T47D (cell line): ENCODE measurements around the gene TC2N.
"Not testable (repeated sequence)": the region's sequence is repeated elsewhere in the genome, so short reads cannot be mapped to it uniquely, and the experiment has no call there.

Experiments used
- DNase-seq, 2 experiments: peaks; one replicate each; pipeline versions ENCODE4 v3.0.0 to v3.0.0-alpha.2; 2011 to 2012; ENCODE audit warnings: low read depth in 1 of 2, low spot score in 1 of 2
- JUND ChIP-seq: IDR thresholded peaks from 2 replicates; pipeline ENCODE4 v1.6.1; 2012; ENCODE audit warnings: low read depth
- in situ Hi-C: cut with HindIII; loops from 2 replicates; pipeline ENCODE4 v1.10.0; 2016; ENCODE audit warnings: low sequenced_read_pairs, low pct_unique_long_range_greater_than_20kb

TC2N gene

GRCh38 chr14:91745344-91745743 is 122.0 kb downstream of the TC2N start:
- in situ Hi-C loops, result no loop called here
- no peak for DNase-seq
- no peak for TF ChIP-seq JUND

- DNase-seq, result peak in 1 of 2 experiments; percentile 68
- in situ Hi-C loops, result no loop called here
- no peak for TF ChIP-seq JUND
Observed at GRCh38 chr14:91744068-91744480, 123.3 kb downstream of the TC2N start.

GRCh38 chr14:91743305-91743653 is 124.1 kb downstream of the TC2N start:
- in situ Hi-C loops, result no loop called here
- no peak for TF ChIP-seq JUND
- no peak for DNase-seq

GRCh38 chr14:91742621-91743304 is 124.6 kb downstream of the TC2N start:
- no peak for TF ChIP-seq JUND
- DNase-seq, result no peak
- in situ Hi-C loops, result no loop called here

GRCh38 chr14:91739867-91740266 is 127.5 kb downstream of the TC2N start:
- in situ Hi-C loops, DNase-seq: not testable (repeated sequence)

- DNase-seq, result no peak
- in situ Hi-C loops, result no loop called here
- TF ChIP-seq JUND, result no peak
Observed at GRCh38 chr14:91737619-91738018, 129.7 kb downstream of the TC2N start.

- TF ChIP-seq JUND, result no peak
- in situ Hi-C loops, result no loop called here
- no peak for DNase-seq
Observed at GRCh38 chr14:91732859-91733477, 134.4 kb downstream of the TC2N start.

GRCh38 chr14:91732439-91732838 is 134.9 kb downstream of the TC2N start:
- no peak for TF ChIP-seq JUND
- in situ Hi-C loops, result no loop called here
- DNase-seq, result no peak

- no peak for TF ChIP-seq JUND
- in situ Hi-C loops, result no loop called here
- DNase-seq, result no peak
Observed at GRCh38 chr14:91731986-91732385, 135.3 kb downstream of the TC2N start, which contains the start of gene CATSPERB. CATSPERB (minus strand) TSS chr14:91732086; CDS start chr14:91729479, 2,607 bp downstream.

GRCh38 chr14:91731018-91731417 is 136.3 kb downstream of the TC2N start:
- no peak for TF ChIP-seq JUND
- in situ Hi-C loops, result no loop called here
- DNase-seq, result peak in 1 of 2 experiments; percentile 75

GRCh38 chr14:91729756-91730155 is 137.6 kb downstream of the TC2N start:
- in situ Hi-C loops, result no loop called here
- DNase-seq, result no peak
- no peak for TF ChIP-seq JUND
